MCF 10A (cell line): ENCODE results near the gene FDX1. TPM values are rescaled to one million over a fixed set of nuclear protein-coding genes. Genes with fewer than 3 reads are reported as not detected.

ENCODE experiments used
- BruUV-seq: library from RNA; stranded (reverse); fragments of 400-500 nt; replicated peaks from 2 replicates; lab custom pipeline; 2021; lab: Mats Ljungman, UMichigan
- CTCF ChIA-PET: fragments of 300-600 bp; sonication (Branson Sonifier 250); formaldehyde crosslinking; extraction: SDS; loops from one replicate; lab custom pipeline; 2021; ENCODE audit warnings: antibody characterized with exemption, inconsistent platforms; lab: Yijun Ruan, JAX
- POLR2A ChIA-PET: fragments of 300-600, 350-650 bp; sonication (Branson Sonifier 250); formaldehyde crosslinking; extraction: SDS; loops from one replicate; lab custom pipeline; 2020; ENCODE audit warnings: antibody characterized with exemption, inconsistent platforms; lab: Yijun Ruan, JAX
- DNase-seq: peaks from one replicate; pipeline ENCODE4 v3.0.0-alpha.2; 2018; ENCODE audit not compliant: unreplicated experiment
- H3K27ac Mint-ChIP-seq: one replicate; pipeline ENCODE4 v1.8.0; 2022; ENCODE audit warnings: mild to moderate bottlenecking, low read depth, mixed read lengths; ENCODE audit not compliant: unreplicated experiment
- H3K27me3 Mint-ChIP-seq: one replicate; pipeline ENCODE4 v1.8.0; 2022; ENCODE audit warnings: mixed read lengths; ENCODE audit not compliant: insufficient read depth, unreplicated experiment
- H3K36me3 Mint-ChIP-seq: one replicate; pipeline ENCODE4 v1.8.0; 2022; ENCODE audit warnings: mild to moderate bottlenecking, moderate library complexity, mixed read lengths; ENCODE audit not compliant: insufficient read depth, unreplicated experiment
- H3K4me1 Mint-ChIP-seq: one replicate; pipeline ENCODE4 v1.8.0; 2022; ENCODE audit warnings: mixed read lengths; ENCODE audit not compliant: insufficient read depth, unreplicated experiment
- H3K4me3 Mint-ChIP-seq: one replicate; pipeline ENCODE4 v1.8.0; 2022; ENCODE audit warnings: mild to moderate bottlenecking, moderate library complexity, mixed read lengths; ENCODE audit not compliant: unreplicated experiment
- H3K9me3 Mint-ChIP-seq: one replicate; pipeline ENCODE4 v1.8.0; 2022; ENCODE audit warnings: mixed read lengths; ENCODE audit not compliant: unreplicated experiment
- intact Hi-C: fragments of 100-400 bp; cut with micrococcal nuclease; formaldehyde crosslinking; loops from 2 replicates; pipeline ENCODE4 v1.14.1; 2022
- total RNA-seq: library from RNA; stranded (reverse); gene quantifications from 2 replicates; pipeline ENCODE4 v1.2.3, GENCODE V29; 2022
- TF ChIP-seq, protein P1 (sequence below): fragments of 200-600 bp; IDR thresholded peaks from one replicate; pipeline ENCODE4 v1.8.0; 2022; ENCODE audit warnings: antibody characterized with exemption, mild to moderate bottlenecking; ENCODE audit not compliant: unreplicated experiment

The FDX1 gene
- total RNA-seq, 1 experiment from 2014 or later: 21.1 TPM

DNA sequence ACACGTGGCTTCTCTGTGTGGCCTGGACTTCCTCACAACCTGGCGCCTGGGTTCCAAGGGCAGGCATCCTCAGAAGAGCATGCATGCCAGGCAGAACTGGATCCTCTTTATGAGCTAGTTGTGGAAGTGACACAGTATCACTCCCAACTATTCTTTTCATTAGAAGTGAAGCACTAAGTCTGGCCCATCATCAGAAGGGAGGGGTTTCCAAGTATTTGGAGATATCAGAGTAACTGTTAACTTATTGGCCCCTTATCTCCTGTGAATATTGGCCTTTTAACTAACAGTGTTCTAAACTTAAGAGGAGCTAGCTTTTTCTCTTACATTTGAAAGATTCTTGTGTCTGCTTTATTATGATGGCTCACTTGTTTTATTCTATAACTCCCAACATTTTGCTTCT is 35.5 kb downstream of the FDX1 start:
- BruUV-seq: no TSS peak
- H3K27ac Mint-ChIP-seq: no peak overlapping the region
- TF ChIP-seq, protein P1, sequence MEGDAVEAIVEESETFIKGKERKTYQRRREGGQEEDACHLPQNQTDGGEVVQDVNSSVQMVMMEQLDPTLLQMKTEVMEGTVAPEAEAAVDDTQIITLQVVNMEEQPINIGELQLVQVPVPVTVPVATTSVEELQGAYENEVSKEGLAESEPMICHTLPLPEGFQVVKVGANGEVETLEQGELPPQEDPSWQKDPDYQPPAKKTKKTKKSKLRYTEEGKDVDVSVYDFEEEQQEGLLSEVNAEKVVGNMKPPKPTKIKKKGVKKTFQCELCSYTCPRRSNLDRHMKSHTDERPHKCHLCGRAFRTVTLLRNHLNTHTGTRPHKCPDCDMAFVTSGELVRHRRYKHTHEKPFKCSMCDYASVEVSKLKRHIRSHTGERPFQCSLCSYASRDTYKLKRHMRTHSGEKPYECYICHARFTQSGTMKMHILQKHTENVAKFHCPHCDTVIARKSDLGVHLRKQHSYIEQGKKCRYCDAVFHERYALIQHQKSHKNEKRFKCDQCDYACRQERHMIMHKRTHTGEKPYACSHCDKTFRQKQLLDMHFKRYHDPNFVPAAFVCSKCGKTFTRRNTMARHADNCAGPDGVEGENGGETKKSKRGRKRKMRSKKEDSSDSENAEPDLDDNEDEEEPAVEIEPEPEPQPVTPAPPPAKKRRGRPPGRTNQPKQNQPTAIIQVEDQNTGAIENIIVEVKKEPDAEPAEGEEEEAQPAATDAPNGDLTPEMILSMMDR: no peak
- H3K9me3 Mint-ChIP-seq: no peaks in the 10 kb centered on the region
- POLR2A ChIA-PET: interaction anchor here (0.8 kb wide), 2 partner anchors 9 to 34 kb away, joined by 3 read pairs; no protein-coding TSS in a partner anchor
- no peaks in the 10 kb centered on the region for H3K27me3 Mint-ChIP-seq
- H3K4me1 Mint-ChIP-seq: no peaks in the 10 kb centered on the region
- intact Hi-C loops: loop anchor here (10.0 kb wide), 1 partner anchor 970 kb away; no protein-coding TSS in a partner anchor
- no peak overlapping the region for H3K4me3 Mint-ChIP-seq
- CTCF ChIA-PET: interaction anchor here (0.6 to 2.2 kb wide), 5 partner anchors 15 to 765 kb away, joined by 3 to 7 read pairs (median 3); no protein-coding TSS in a partner anchor
- no peak for DNase-seq
- H3K36me3 Mint-ChIP-seq: peaks cover 42% of the 10 kb centered on the region

DNA sequence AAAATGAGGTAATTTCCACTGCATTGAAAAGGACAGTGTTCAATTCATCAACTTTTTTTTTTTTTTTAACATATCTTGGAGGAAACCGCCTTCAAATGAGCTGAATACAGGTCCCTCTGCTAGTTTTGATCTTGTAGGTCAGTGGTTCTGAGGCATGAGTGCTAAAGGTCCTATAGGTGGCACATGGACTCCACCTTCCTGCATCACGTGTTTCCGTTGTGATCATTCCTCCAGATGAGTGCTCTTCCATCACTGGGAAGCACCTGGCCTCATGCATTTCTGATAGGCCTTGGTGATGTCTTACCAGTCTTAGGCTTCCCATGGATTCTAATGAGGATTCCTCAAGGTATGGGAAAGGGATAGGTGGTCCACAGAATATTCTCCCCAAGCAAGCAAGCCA is 37.8 kb downstream of the FDX1 start:
- Mint-ChIP-seq H3K4me1 (peaks cover 11% of the 10 kb centered on the region), H3K9me3 (no peaks in the 10 kb centered on the region), H3K27ac (no peak overlapping the region), H3K36me3 (peaks cover 26% of the 10 kb centered on the region), H3K27me3 (no peaks in the 10 kb centered on the region), H3K4me3 (no peak overlapping the region)
- DNase-seq: peak; percentile 24
- intact Hi-C loops: loop anchor here (10.0 kb wide), 1 partner anchor 967 kb away; no protein-coding TSS in a partner anchor
- POLR2A ChIA-PET: interaction anchor here (0.7 to 0.9 kb wide), 3 partner anchors 13 to 485 kb away, joined by 3 to 4 read pairs (median 3); no protein-coding TSS in a partner anchor
- CTCF ChIA-PET: interaction anchor here (0.6 to 2.1 kb wide), 8 partner anchors 21 to 867 kb away, joined by 3 to 13 read pairs (median 4); no protein-coding TSS in a partner anchor
- TF ChIP-seq, protein P1: no peak
- no TSS peak for BruUV-seq

DNA sequence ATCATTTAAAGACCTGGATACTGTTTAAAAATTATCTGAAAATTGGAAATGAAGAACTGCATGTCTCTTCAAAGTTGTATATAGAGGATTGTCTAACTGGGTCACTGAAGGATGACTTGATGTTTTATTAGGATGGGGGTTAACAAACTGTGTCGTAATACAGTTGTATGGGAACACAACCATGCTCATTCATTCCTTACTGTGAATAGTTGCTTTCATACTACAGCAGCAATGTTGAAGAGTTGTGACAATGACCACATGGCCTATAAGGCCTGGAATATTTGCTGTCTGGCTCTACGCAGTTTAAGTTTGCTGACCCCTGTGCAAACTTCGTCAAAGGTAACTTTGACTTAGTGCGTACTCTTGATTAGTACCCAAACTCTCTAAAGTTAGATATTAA is 38.4 kb downstream of the FDX1 start:
- TF ChIP-seq, protein P1: no peak
- Mint-ChIP-seq H3K9me3 (no peaks in the 10 kb centered on the region), H3K27ac (no peak overlapping the region), H3K4me1 (peaks cover 11% of the 10 kb centered on the region), H3K4me3 (no peak overlapping the region), H3K27me3 (no peaks in the 10 kb centered on the region), H3K36me3 (peaks cover 26% of the 10 kb centered on the region)
- BruUV-seq: no TSS peak
- POLR2A ChIA-PET: interaction anchor here (0.9 kb wide), 1 partner anchor 13 kb away, joined by 3 read pairs; no protein-coding TSS in a partner anchor
- intact Hi-C loops: loop anchor here (10.0 kb wide), 1 partner anchor 967 kb away; no protein-coding TSS in a partner anchor
- CTCF ChIA-PET: interaction anchor here (0.7 to 2.1 kb wide), 4 partner anchors 142 to 866 kb away, joined by 3 to 13 read pairs (median 4); no protein-coding TSS in a partner anchor
- no peak for DNase-seq

DNA sequence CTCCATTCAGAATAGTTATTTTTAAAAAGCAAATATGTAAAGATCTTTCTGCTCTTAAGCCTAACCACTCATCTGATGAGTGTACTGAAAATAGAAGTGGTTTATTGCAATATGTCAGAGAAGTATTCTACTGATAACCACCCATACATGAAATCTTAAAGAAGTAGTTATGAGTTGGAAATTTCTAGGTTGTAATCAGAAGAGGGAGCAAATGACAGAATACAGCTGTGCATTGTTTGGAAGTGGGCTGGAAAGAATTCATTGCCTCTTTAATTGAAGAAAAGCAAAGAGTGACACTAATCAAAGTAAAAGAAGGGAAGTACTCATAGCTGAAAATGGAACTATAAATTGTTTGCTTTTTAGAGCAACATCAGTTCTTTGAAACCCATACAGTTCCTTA is 39.4 kb downstream of the FDX1 start:
- Mint-ChIP-seq H3K36me3 (peaks cover 26% of the 10 kb centered on the region), H3K27ac (no peak overlapping the region), H3K9me3 (no peaks in the 10 kb centered on the region), H3K27me3 (no peaks in the 10 kb centered on the region), H3K4me1 (peaks cover 11% of the 10 kb centered on the region), H3K4me3 (no peak overlapping the region)
- POLR2A ChIA-PET: interaction anchor here (0.7 to 0.8 kb wide), 2 partner anchors 9 to 176 kb away, joined by 3 read pairs; no protein-coding TSS in a partner anchor
- intact Hi-C loops: loop anchor here (10.0 kb wide), 1 partner anchor 966 kb away; no protein-coding TSS in a partner anchor
- BruUV-seq: no TSS peak
- DNase-seq: no peak
- CTCF ChIA-PET: interaction anchor here (0.7 kb wide), 1 partner anchor 37 kb away, joined by 3 read pairs; no protein-coding TSS in a partner anchor
- TF ChIP-seq, protein P1: no peak
